UCSD-AML1 (cell line): ENCODE results near the gene TMEM183A.

Source experiments
- DNase-seq: peaks from one replicate; lab custom pipeline; 2025; ENCODE audit not compliant: unreplicated experiment; lab: John Stamatoyannopoulos, UW

The TMEM183A gene

GRCh38 chr1:203028067-203028783 lies 21.1 kb downstream of the TMEM183A start:
- DNase-seq = no peak

- no peak for DNase-seq
Observed at GRCh38 chr1:203028784-203029553, 21.8 kb downstream of the TMEM183A start.

- no peak for DNase-seq
Observed at GRCh38 chr1:203031467-203031866, 24.3 kb downstream of the TMEM183A start.

GRCh38 chr1:203033287-203033686 lies 26.1 kb downstream of the TMEM183A start:
- DNase-seq = no peak

GRCh38 chr1:203033917-203034316 lies 26.7 kb downstream of the TMEM183A start:
- no peak for DNase-seq

GRCh38 chr1:203034422-203035110 lies 27.4 kb downstream of the TMEM183A start:
- no peak for DNase-seq

- DNase-seq = no peak
Observed at GRCh38 chr1:203035111-203036000, 28.2 kb downstream of the TMEM183A start.

- DNase-seq = no peak
Observed at GRCh38 chr1:203036135-203036534, 29.0 kb downstream of the TMEM183A start.

- DNase-seq = no peak
Observed at GRCh38 chr1:203036537-203036936, 29.4 kb downstream of the TMEM183A start.

- DNase-seq = no peak
Observed at GRCh38 chr1:203037509-203038190, 30.5 kb downstream of the TMEM183A start.

GRCh38 chr1:203038217-203038741 lies 31.1 kb downstream of the TMEM183A start:
- peak; percentile 55 for DNase-seq

- peak; percentile 59 for DNase-seq
Observed at GRCh38 chr1:203038891-203039608, 31.9 kb downstream of the TMEM183A start.

- peak; percentile 76 for DNase-seq
Observed at GRCh38 chr1:203039609-203040512, 32.7 kb downstream of the TMEM183A start.

- no peak for DNase-seq
Observed at GRCh38 chr1:203040513-203041275, 33.5 kb downstream of the TMEM183A start.

GRCh38 chr1:203041351-203041932 lies 34.3 kb downstream of the TMEM183A start:
- no peak for DNase-seq

GRCh38 chr1:203043830-203044545 lies 36.8 kb downstream of the TMEM183A start:
- DNase-seq = no peak
